Myocyte (in vitro differentiated cells): ENCODE data around the gene DARS1. TPM values are rescaled to one million over a fixed set of nuclear protein-coding genes. Genes with fewer than 3 reads are reported as not detected.

Source experiments
- DNase-seq: peaks from one replicate; pipeline ENCODE4 v3.0.0-alpha.2; 2012; ENCODE audit warnings: low read depth
- total RNA-seq: library from RNA; depleted of rRNA; stranded (reverse); fragments of >200 nt; gene quantifications from 2 replicates; pipeline ENCODE4 v1.2.3, GENCODE V29; 2014

DARS1 gene
- total RNA-seq, 1 donor from 2014 or later: 76.5 TPM

DNA sequence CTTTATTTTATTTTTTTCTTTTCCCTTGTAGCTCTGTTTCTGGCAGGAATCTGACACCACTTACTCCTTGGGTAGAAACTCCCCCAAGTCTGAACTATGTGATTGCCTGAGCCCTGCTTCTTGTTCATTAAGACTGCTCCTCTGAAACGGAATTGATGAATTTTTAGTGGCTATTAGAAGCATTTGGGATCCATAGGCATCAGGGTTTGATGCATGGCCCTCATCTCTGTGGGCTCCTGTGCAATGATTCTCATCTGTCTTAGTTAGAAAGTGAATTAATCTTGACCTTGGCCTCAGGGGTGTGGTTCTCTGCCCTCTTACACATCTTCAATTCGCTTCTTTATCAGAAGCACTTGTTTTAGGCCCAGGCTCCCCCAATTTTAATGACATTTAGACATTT is 31.0 kb upstream of the DARS1 start:
- no peak for DNase-seq

DNA sequence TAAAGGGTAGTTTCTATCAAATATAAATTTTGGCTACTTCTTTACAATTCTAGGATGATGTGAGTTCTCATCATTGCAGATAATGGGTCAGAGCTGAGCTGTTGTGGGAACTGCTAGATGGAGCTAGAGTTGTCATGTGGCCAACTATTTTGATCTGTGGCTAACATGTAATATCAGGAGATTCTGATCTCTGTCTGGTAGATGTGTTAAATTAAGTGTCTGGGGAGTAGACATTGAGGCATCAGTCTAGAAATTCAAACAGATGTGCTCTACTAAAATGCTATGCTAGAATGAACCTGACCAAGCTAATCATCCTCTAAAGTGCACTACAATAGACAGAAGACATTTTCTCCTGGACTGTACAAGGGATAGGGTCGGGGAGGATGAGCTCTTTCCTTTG is 30.3 kb upstream of the DARS1 start:
- peak; percentile 54 for DNase-seq

DNA sequence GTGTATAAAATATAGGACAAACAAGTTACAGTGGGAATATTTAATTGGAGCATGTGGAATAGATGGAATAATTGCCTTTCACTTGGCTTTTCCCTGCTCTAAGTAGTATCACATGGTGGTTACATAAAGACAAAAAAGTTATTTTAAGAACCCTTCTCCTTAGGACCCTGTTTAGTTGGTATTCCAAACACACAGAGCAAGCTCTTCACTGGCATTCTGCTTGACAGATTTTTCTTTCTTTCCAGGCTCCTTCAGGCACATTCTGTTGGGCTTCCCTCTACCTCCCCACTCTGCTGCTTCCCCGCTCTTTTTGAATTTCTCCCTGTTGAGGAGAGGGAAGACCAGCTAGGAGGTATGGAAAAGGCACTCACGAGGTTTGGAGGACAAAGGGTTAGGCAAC is 29.0 kb upstream of the DARS1 start:
- DNase-seq: no peak

DNA sequence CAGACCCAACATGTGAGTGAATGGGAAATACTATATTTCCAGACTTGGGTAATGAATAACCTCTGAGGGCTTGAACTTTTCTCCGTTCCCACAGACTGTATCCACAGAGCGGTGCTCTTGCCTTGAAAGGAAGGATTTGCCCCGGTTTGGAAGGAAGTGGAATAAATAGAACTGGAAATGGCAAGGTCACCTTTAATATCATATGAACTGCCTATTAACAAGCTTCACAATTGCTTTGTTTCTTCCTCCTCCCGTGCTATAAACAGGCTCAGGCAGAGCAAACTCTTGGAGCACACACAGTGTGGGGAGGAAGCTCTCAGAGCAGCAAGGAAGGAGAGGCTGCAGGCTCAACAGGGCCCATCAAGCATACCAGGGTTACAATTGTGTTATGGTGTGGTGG is 28.5 kb upstream of the DARS1 start:
- no peak for DNase-seq

DNA sequence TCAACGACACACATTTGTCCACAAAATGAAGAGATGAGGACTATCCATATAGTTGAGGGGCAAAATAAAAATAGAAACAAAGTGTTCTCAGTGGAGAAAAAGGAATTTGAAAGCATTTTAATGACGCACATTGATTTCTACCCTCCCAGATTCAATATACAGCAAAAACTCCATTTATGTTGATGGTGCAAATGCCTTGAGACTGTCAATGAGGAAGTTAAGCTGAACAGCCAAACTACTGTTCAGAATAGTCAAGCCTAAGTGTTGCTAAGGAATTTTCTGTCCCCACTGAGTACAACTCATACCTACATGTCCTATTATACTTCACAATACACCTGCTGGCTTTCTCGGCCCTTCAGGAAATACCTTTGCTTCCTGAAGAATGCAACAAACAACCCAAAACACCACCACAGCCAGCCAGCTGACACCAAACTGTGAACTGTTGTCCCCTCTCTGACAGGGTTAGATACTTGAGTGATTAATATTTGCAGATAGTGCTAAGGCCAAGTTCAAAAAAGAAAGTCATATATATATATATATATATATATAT is 27.8 kb upstream of the DARS1 start:
- DNase-seq: no peak

DNA sequence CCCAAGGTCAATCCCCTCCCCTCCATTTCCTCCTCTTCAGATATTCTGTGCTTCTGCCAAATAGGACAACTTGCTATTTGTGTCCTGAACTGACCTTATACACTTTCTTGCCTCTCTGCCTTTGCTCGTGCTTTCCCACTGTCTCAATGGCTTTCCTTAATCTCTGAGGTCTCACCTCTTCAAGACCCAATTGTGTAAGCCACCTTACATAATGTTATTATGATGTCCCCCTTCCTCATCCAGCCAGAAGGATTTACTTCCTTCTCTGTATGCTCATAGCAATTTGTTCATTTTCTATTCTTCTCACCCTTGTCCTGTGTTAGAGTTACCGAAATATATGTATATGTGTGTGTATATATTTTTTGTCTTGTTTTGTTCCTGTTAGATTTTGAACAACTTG is 26.9 kb upstream of the DARS1 start:
- DNase-seq: no peak

DNA sequence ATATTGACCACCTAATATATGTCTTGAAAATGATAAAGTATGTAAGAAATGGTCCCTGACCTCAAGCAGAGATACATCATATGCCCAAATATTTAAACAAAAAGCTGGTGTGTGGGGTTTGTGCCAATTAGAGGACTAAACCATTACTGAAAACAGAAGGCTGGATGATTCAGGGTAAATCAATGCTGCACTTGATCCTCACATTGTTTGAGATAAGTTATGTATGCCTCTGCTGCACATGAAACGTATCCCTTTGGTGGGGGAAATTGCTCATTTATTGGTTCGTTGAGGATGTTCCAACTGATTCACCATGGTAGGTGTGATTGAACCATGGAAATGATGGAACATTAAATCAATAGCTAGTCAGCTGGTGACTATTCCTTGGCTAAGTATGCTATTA is 24.7 kb upstream of the DARS1 start:
- no peak for DNase-seq

DNA sequence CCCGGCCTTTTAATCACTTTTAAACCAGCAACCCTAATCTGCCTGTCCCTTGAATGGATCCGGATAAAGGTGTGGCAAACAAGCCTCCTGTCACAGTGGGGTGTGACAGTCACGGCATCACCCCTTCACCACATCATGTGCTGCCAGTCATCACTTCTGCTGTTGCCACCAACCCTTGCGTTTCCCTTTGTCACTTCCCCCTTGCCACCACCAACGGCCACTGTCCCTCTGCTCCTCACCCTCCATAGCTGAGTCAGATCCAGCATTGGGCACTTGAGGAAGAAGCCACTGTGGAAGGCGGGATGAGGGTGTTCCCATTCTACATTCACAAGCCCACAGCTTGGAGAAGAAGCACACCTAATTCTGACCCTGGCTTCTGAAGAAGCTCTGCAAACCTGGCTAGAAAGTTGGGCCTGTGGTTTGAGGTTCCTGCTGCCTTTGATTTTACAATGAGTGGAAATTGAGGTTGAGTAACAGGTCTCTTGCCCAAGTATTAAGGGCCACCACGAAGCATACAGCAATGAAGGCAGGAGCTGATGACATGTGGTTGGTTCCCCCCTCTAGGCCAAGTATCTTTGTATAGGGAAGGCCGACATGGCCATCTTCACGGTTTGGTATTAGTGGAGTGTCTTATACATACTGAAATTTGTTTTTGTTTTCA is 22.9 kb upstream of the DARS1 start:
- DNase-seq: peak; percentile 60

DNA sequence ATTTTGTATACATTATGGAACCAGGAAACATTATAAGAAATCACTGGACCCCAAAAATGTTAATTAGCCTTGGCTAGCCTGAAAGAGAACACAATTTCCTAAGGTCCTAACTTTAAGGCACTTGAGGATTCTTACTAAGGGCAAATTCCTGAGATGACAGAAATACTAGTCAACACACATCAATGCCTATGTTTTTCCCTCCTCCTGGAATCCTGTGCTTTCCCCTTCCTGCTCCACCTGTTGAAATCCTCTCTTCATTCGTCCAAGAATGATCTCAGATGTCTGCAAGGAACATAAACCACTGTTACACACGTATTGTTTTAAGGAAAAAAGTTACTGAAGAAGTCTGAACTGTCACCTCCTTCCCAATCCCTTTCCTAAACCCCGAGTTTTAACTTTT is 21.2 kb upstream of the DARS1 start:
- peak; percentile 58 for DNase-seq

DNA sequence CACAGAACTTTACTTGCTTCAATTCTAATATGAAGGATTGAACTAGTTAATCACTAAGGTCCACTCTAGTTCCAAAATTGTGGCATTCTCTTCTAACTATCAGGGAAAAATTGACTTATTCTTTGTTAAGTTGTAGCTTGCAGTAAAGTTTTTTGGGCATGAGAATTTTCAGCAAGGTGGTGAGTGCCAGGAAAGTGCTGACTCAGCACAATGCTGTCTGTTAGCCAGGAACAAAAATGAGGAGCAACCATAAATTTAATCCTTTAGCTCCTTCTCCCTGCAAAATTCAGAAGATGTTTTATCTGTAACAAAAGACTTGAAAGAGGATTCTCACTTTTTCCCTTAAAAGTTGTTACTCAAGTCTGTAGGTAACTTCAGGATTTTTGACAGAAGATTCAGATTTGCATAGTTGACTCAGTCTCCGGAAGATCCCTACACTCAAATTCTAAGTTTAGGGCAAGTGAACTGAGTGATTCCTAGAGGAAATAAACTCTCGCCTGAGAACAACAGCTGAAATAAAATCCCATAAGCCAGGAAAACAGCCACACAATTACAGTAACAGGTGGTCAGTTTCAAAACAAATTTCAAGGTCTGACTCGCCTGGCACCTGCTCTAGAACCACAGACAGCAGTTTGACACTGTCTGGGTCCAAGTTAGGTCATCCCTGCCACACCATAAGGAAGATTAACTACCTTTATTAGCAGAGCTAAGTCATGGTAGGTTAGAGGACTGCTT is 20.2 kb upstream of the DARS1 start:
- peak; percentile 95 for DNase-seq

DNA sequence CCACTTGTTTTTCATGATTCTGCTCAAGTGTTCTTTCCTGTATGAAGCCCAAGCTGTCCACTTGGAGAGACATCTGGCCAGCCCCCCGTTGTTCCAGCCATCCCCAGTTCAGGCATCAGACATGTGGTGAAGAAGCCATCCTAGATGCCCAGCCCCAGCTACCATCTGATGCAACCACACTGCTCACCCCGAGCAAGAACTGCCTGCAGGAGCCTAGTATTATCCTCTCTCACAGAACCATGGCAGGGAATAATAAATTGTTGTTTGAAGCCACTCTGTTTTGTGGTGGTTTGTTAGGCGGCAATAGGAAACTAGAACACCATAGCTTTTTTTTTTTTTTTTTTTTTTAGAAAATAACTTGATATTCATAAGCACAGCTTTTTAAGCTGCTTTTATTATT is 19.5 kb upstream of the DARS1 start:
- DNase-seq: peak; percentile 68

DNA sequence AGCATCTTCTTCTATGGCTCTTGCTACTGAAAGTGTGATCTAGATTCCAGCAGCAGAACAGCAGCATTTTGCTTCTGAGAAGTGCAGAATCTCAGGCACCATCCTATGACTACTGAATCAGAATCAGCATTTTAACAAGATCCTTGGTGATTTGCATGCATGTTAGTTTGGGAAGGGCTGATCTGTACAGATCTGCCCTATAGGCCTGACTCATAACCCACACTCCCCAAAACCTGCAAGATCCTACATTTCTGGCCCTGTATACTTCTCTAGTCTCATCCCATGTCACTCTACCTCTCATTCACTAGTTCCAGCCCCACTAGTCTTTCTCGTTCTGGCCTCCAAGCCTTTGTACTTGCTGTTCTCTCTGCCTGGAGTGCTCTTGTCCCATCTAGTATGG is 15.7 kb upstream of the DARS1 start:
- DNase-seq: no peak

DNA sequence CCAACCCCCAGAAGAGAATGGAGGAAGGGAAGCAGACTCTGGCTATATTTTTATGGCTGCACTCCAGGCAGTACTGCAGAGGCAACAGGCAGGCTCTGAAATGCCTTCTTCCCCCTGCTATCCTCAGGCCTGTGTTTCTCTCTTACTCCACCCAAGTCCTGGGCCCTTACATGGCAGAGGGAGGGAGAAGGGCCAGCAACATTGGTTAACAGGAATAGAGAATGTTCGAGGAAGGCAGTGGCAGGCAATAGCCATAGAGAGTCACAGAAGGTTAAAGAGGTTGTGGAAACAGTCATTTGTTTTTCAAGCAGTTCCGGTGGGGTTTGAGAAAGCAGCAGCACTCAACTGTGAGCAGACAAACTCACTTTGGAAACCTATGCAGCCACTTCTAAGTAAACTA is 15.1 kb upstream of the DARS1 start:
- peak; percentile 33 for DNase-seq

DNA sequence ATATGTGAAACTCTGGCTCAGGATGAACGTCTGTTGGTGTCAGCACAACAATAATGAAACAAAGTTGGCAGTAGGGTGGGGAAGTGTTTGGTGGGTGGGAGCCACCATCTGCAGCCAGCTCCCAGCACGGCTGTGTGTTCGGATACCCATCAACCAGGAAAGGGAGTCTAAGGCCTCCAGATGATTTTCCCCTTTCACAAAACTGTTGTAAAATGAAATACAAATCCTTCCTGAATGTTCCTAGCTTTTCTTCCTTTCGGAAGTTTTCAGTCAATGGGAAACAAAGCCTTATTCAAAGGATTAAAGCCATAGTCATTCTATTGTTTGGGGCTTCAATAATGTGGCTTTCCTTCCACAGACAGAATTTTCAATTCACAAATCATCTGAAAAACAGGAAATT is 14.5 kb upstream of the DARS1 start:
- no peak for DNase-seq

DNA sequence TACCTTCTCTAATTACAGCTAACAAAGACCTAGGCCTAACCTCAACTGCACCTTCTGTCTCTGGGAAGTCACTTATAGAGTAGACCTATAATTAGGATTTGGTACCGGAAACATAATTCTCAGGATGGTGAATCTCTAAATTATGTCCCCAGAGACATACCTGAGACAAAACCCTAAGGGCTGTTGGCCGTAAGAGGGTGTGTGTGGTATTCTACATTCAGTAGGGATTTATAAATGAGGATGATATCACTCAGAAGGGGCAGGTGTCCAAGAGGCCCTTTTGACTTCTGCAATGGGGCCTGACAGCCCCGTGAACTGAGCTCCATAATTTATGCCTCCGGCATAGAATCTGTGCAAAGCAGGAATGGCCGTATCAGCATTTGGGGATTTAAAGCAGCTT is 13.5 kb upstream of the DARS1 start:
- DNase-seq: peak; percentile 48

DNA sequence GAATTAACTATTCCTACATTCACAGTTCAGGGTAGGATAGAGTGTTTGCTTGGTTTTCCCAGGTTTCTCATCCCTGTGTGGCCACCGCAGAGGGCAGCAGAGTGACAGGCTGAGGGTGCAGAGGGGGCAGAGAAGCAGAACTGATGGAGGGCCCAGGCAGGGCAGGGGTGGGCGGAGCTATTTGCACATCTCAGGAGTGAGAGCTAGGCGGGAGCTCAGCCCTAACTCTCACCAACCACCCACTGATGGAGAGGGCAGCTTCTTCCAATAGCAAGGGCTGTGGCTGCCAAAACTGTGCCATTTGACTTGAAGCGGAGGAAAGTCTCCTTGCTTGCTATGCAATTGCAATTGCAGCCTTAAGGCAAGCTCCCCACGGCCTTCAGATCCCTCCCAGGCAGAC is 12.0 kb upstream of the DARS1 start:
- DNase-seq: peak; percentile 23

DNA sequence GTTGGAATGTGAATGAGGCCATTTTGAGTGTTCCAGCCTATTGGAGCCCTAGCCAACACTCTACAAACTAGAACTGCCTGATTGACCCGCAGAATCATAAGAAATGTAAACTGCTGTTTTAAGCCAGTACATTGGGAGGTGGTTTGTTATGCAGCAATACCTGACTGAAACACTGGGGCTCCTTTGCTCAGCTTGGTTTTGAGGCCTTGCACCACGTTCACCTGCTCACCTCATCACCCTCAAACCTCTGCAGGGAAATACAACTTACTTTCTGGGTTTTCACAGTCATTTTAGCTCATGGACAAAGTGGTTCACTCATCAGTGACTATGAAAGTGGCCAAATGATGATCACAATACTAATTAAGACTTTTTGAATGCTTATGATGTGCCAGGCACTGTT is 10.9 kb upstream of the DARS1 start:
- no peak for DNase-seq

DNA sequence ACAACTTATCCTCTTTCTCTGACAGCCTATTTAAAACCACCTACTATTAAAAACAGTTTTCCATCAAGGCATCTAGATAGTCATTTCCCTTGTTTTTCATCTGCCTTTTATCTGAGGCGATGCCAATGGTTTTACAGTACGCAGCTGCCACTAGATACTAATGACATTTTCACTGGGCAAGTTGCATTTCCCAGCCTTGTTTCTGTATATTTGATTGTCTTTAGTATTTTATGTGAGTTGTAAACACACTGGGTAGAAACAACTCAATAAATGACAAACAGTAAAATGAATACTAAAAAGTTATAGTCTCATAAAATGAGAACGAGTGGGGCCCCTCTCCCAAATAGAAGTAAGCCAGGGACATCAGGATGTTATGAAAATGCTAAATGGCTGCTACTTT is 8.9 kb upstream of the DARS1 start:
- DNase-seq: no peak

DNA sequence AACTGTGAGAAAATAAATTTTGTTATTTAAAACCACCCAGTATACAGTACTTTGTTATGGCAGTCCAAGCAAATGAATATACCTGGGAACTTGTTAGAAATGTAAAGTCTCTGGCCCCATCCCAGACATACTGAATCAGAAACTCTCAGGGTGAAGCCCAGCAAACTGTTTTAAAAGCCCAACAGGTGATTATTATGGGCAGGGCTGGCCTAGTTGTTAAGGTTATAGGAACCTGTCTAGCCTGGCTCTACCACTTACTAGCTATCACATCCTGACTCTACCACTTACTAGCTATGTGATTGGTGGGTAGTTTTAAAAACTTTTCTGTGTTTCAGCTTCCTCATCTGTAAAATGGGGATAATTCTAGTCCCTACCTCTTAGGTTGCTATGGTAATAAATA is 8.0 kb upstream of the DARS1 start:
- no peak for DNase-seq

DNA sequence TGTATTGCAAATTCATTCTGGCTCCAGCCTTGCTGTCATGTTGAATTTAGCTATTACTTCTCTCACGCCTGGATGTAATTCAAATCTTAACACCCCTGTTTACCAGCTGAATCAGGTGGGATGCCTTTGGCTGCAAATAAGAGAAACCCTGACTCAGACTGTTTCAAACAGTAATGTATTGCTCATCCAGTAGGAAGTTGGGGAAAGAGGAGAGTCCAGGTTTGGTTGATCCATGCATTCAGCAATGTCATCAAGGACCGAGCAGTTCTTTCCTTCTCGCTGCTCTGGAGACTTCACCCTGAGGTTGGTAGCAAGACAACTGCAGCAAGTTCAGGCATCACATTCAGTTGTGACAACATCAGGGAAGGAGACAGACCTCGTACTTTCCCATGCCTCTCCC is 6.4 kb upstream of the DARS1 start:
- no peak for DNase-seq

DNA sequence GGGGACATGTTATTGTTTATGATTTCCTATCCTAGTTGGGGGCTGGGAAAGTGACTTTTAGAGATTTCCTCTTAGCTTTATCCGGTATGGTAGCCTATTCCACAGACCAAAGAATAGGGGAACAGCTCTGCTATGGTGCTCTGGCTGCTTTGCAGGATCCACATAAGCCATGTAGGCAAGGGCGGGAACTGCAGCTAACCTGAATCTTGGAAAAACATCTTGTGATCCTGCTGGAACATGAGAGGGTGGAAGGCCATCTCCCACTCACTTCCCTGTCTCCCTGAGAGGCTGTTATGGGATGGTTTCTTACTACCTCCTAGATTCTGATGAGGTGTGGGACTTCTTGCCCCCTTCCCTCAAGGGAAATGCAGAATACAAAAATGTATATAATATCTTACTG is 2.0 kb upstream of the DARS1 start:
- no peak for DNase-seq

DNA sequence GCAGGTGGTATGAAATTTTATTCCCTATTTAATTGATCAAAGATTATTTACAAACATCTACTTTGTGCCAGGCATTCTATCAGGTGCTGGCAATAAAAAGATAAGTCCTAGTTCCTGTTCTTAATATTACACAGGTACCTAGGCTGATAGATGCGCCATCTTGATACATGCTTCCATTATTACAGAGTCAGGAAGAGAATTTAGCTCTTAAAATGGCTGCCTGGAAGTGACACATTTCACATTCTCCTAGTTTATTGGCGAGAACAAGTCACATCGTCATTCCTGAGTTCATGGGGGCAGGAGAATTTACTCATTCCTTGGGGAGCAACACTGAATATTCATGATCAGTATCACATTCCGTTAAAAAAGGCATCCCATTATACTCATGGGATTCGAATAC is 1.1 kb upstream of the DARS1 start:
- DNase-seq: no peak

DNA sequence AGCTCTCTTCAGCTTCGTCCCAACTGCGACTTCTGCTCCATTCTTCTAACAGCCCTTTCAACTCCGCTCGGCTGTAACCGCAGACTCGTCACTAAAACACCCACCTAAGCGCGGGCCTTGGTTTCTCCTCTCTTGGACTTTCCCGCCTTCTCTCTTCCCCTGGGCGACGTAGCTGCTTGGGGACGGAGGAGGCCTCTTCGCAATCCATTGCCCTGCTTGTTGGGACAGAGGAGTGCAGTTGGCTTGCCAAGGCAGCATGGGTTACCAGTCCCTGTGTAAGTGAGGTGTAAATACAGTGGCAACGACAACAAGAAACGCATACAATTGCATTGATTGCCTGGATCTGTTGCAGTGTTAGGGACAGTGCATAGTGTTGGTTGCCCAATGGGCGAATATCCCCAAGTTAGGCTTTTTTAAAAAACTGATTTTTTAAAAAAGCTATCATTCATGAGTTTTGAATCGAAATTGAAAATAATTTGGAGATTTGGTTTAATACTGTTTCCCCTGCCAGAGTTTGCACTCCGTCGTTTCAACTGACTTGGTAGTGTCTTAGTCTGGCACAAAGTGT is 484 bp upstream of the DARS1 start:
- no peak for DNase-seq
